ENCODE measurements around the gene TBX19. TPM values are rescaled to one million over a fixed set of nuclear protein-coding genes. Genes with fewer than 3 reads are reported as not detected.

TBX19 gene
- total RNA-seq, 1 donor from 2014 or later: 3.9 TPM

GRCh38 chr1:168256164-168256563 is 24.5 kb upstream of the TBX19 start:
- H3K9me3 ChIP-seq: peaks cover 4% of the 10 kb centered on the region
- peaks cover 0 to 7% of the 10 kb centered on the region in 2 donors for H3K36me3 ChIP-seq
- TF ChIP-seq CTCF (IDR thresholded peaks at IDR 0.05) (no peak), POLR2AphosphoS5 (IDR thresholded peaks at IDR 0.05; ENCODE audit: insufficient read depth in 1 of 2, low read depth in 1 of 2) (no peak), POLR2A (IDR thresholded peaks at IDR 0.05) (no peak)
- H3K4me3 ChIP-seq: no peak overlapping the region
- peaks cover 3% of the 10 kb centered on the region for H3K4me1 ChIP-seq
- DNase-seq (ENCODE audit: extremely low spot score in 2 of 2): no peak
- H3K27ac ChIP-seq: no peak overlapping the region
- no peaks in the 10 kb centered on the region for H3K27me3 ChIP-seq
- intact Hi-C loops (cut with DNase I): no loop called here

- Histone ChIP-seq H3K36me3 (peaks cover 0 to 7% of the 10 kb centered on the region in 2 donors), H3K4me1 (peaks cover 12% of the 10 kb centered on the region), H3K9me3 (peaks cover 4% of the 10 kb centered on the region), H3K27me3 (no peaks in the 10 kb centered on the region), H3K27ac (no peak overlapping the region), H3K4me3 (no peak overlapping the region)
- no peak for TF ChIP-seq CTCF (IDR thresholded peaks at IDR 0.05)
- intact Hi-C loops (cut with DNase I): no loop called here
- no peak for DNase-seq (ENCODE audit: extremely low spot score in 2 of 2)
These were observed 23.3 kb upstream of the TBX19 start for GRCh38 chr1:168257397-168257796.

- intact Hi-C loops (cut with DNase I): no loop called here
- H3K9me3 ChIP-seq: peaks cover 4% of the 10 kb centered on the region
- H3K4me1 ChIP-seq: peaks cover 12% of the 10 kb centered on the region
- no peaks in the 10 kb centered on the region for H3K27me3 ChIP-seq
- no peak for TF ChIP-seq POLR2A (IDR thresholded peaks at IDR 0.05)
- no peak for TF ChIP-seq CTCF (IDR thresholded peaks at IDR 0.05)
- TF ChIP-seq POLR2AphosphoS5 (IDR thresholded peaks at IDR 0.05; ENCODE audit: insufficient read depth in 1 of 2, low read depth in 1 of 2): no peak
- no peak overlapping the region for H3K27ac ChIP-seq
- peaks cover 0 to 7% of the 10 kb centered on the region in 2 donors for H3K36me3 ChIP-seq
- no peak overlapping the region for H3K4me3 ChIP-seq
- DNase-seq (ENCODE audit: extremely low spot score in 2 of 2): no peak
These were observed 21.1 kb upstream of the TBX19 start for GRCh38 chr1:168259567-168259966.

- peaks cover 0 to 7% of the 10 kb centered on the region in 2 donors for H3K36me3 ChIP-seq
- no peaks in the 10 kb centered on the region for H3K27me3 ChIP-seq
- peaks cover 12% of the 10 kb centered on the region for H3K4me1 ChIP-seq
- intact Hi-C loops (cut with DNase I): no loop called here
- no peak overlapping the region for H3K27ac ChIP-seq
- peaks cover 4% of the 10 kb centered on the region for H3K9me3 ChIP-seq
- DNase-seq (ENCODE audit: extremely low spot score in 2 of 2): no peak
- no peak for TF ChIP-seq POLR2A (IDR thresholded peaks at IDR 0.05)
- TF ChIP-seq CTCF (IDR thresholded peaks at IDR 0.05): no peak
- no peak for TF ChIP-seq POLR2AphosphoS5 (IDR thresholded peaks at IDR 0.05; ENCODE audit: insufficient read depth in 1 of 2, low read depth in 1 of 2)
- no peak overlapping the region for H3K4me3 ChIP-seq
These were observed 20.3 kb upstream of the TBX19 start for GRCh38 chr1:168260393-168260792.

- no peaks in the 10 kb centered on the region for H3K9me3 ChIP-seq
- DNase-seq (ENCODE audit: extremely low spot score in 2 of 2): no peak
- no peak overlapping the region for H3K4me3 ChIP-seq
- no peak for TF ChIP-seq POLR2A (IDR thresholded peaks at IDR 0.05)
- no peak for TF ChIP-seq CTCF (IDR thresholded peaks at IDR 0.05)
- TF ChIP-seq POLR2AphosphoS5 (IDR thresholded peaks at IDR 0.05; ENCODE audit: insufficient read depth in 1 of 2, low read depth in 1 of 2): peak in 1 of 2 donors; percentile 25
- intact Hi-C loops (cut with DNase I): no loop called here
- no peaks in the 10 kb centered on the region for H3K36me3 ChIP-seq
- no peak overlapping the region for H3K27ac ChIP-seq
- H3K4me1 ChIP-seq: peaks cover 12% of the 10 kb centered on the region
- no peaks in the 10 kb centered on the region for H3K27me3 ChIP-seq
These were observed 19.3 kb upstream of the TBX19 start for GRCh38 chr1:168261390-168261789.

Data from vagina (tissue), 2 donors.